ENCODE results near the gene CHST3. TPM values are rescaled to one million over a fixed set of nuclear protein-coding genes. Genes with fewer than 3 reads are reported as not detected.

The CHST3 gene
- polyA plus RNA-seq, 4 donors = 0.22 to 7.7 (median 2.5) TPM

DNA sequence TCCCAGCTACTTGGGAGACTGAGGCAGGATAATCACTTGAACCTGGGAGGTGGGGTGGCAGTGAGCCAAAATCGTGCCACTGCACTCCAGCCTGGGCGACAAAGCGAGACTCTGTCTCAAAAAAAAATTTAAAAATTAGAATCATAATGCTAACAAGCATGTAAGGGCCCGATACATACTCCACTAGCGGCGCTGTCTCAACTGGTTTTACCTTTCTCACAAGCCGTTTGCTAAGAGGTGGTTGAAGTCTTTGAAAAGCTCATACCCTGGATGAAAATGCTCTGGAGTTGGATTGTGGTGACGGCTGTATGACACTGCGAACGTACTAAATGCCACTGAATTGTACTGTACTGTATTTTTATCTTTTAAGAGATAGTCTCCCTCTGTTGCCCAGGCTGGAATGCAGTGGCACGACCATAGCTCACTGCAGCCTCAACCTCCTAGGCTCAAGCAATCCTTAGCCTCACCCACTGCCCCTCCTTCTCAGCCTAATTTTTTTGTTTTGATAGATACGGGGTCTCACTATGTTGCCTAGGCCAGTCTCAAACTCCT lies 94.2 kb downstream of the CHST3 start:
- WGBS, 3 donors = 88 to 92% (median 91%) methylated on average over 12 of the region's 12 CpGs
- no peaks in the 10 kb centered on the region for H3K9me3 ChIP-seq (ENCODE audit: control insufficient read depth in 2 of 2, insufficient read depth in 1 of 2, low read depth in 1 of 2, low read length in 1 of 2)
- FAIRE-seq = no peak

GRCh38 chr10:72058989-72059842 lies 95.0 kb downstream of the CHST3 start:
- WGBS, 3 donors = 57 to 64% (median 59%) methylated on average over 21 of the region's 21 CpGs

More for the DNA sequence above, 94.2 kb downstream of the CHST3 start:
- H3K4me1 ChIP-seq (ENCODE audit: control insufficient read depth in 3 of 3, insufficient read depth in 2 of 3, low read depth in 1 of 3, low read length in 2 of 3) = no peaks in the 10 kb centered on the region
- H3K27me3 ChIP-seq (ENCODE audit: control insufficient read depth in 3 of 3, insufficient read depth in 3 of 3, low read length in 3 of 3) = peaks cover 0 to 4% (median 0%) of the 10 kb centered on the region in 3 donors
- no peaks in the 10 kb centered on the region for H3K36me3 ChIP-seq (ENCODE audit: control insufficient read depth in 3 of 3, insufficient read depth in 2 of 3, low read depth in 1 of 3, low read length in 3 of 3)
- no peak overlapping the region for H3K27ac ChIP-seq (ENCODE audit: low read depth in 1 of 3, low read length in 2 of 3)
- H3K4me3 ChIP-seq (ENCODE audit: low read depth in 1 of 3, low read length in 3 of 3) = no peak overlapping the region
- DNase-seq = no peak

DNA sequence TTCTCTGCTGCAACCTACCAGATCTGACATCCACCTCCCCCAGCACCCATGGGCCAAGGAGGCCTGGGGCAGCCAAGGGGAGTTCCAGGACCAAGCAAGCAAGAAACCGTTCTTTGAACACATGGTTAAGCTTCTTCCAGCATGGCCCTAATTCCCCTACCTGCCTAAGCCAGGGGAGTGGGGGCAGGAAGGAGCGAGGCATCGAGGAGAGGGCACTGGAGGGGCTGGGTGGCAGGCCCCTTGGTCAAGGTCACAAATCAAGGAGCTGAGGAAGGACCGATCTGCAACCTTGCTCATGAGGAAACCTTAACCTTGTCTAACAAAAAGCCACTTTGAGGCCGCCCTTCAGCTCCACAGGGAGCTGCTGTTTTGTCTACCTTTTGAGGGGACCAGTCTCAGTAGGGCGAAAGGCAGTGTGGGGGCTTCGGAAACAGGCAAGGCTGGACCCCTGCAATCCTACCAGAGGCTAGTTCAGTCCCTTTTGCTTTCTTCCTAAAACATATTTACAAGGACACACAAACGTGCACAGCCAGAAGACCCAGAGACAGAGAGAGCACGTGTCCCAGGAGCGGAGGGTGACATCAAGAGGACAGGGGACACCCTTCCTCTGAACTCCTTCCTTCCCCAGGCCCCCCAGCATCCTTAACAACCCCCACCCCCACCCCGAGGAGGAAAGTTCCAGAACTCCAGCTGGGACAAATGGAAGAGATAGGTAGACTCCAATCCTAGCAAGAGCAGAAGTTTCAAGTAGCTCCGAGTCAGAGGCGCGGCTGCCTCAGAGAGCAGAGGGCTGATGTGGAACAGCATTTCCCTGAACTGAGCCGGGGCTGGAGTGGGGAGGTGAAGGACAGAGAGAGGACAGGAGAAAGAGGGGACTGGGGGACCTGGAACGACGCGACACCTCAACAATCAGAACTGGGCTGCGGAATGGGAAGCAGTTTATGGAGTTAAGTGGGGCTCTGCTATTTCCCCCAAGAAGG lies 95.9 kb downstream of the CHST3 start:
- H3K4me3 ChIP-seq (ENCODE audit: low read depth in 1 of 3, low read length in 3 of 3) = no peak overlapping the region
- FAIRE-seq (no peak), DNase-seq (no peak)
- no peaks in the 10 kb centered on the region for H3K36me3 ChIP-seq (ENCODE audit: control insufficient read depth in 3 of 3, insufficient read depth in 2 of 3, low read depth in 1 of 3, low read length in 3 of 3)
- peaks cover 0 to 5% (median 0%) of the 10 kb centered on the region in 3 donors for H3K4me1 ChIP-seq (ENCODE audit: control insufficient read depth in 3 of 3, insufficient read depth in 2 of 3, low read depth in 1 of 3, low read length in 2 of 3)
- H3K27me3 ChIP-seq (ENCODE audit: control insufficient read depth in 3 of 3, insufficient read depth in 3 of 3, low read length in 3 of 3) = peaks cover 0 to 4% (median 0%) of the 10 kb centered on the region in 3 donors
- H3K27ac ChIP-seq (ENCODE audit: low read depth in 1 of 3, low read length in 2 of 3) = no peak overlapping the region
- 69 to 83% (median 71%) methylated on average over 19 of the region's 19 CpGs for WGBS, 3 donors
- H3K9me3 ChIP-seq (ENCODE audit: control insufficient read depth in 2 of 2, insufficient read depth in 1 of 2, low read depth in 1 of 2, low read length in 1 of 2) = no peaks in the 10 kb centered on the region

More at GRCh38 chr10:72058989-72059842, 95.0 kb downstream of the CHST3 start:
- Histone ChIP-seq H3K36me3 (ENCODE audit: control insufficient read depth in 3 of 3, insufficient read depth in 2 of 3, low read depth in 1 of 3, low read length in 3 of 3) (no peaks in the 10 kb centered on the region), H3K4me1 (ENCODE audit: control insufficient read depth in 3 of 3, insufficient read depth in 2 of 3, low read depth in 1 of 3, low read length in 2 of 3) (peaks cover 0 to 5% (median 0%) of the 10 kb centered on the region in 3 donors), H3K27me3 (ENCODE audit: control insufficient read depth in 3 of 3, insufficient read depth in 3 of 3, low read length in 3 of 3) (peaks cover 0 to 4% (median 0%) of the 10 kb centered on the region in 3 donors), H3K27ac (ENCODE audit: low read depth in 1 of 3, low read length in 2 of 3) (no peak overlapping the region), H3K9me3 (ENCODE audit: control insufficient read depth in 2 of 2, insufficient read depth in 1 of 2, low read depth in 1 of 2, low read length in 1 of 2) (no peaks in the 10 kb centered on the region), H3K4me3 (ENCODE audit: low read depth in 1 of 3, low read length in 3 of 3) (no peak overlapping the region)
- no peak for DNase-seq
- no peak for FAIRE-seq

- Histone ChIP-seq H3K9me3 (ENCODE audit: control insufficient read depth in 2 of 2, insufficient read depth in 1 of 2, low read depth in 1 of 2, low read length in 1 of 2) (no peaks in the 10 kb centered on the region), H3K4me1 (ENCODE audit: control insufficient read depth in 3 of 3, insufficient read depth in 2 of 3, low read depth in 1 of 3, low read length in 2 of 3) (peaks cover 0 to 5% (median 0%) of the 10 kb centered on the region in 3 donors), H3K36me3 (ENCODE audit: control insufficient read depth in 3 of 3, insufficient read depth in 2 of 3, low read depth in 1 of 3, low read length in 3 of 3) (no peaks in the 10 kb centered on the region), H3K27ac (ENCODE audit: low read depth in 1 of 3, low read length in 2 of 3) (no peak overlapping the region), H3K4me3 (ENCODE audit: low read depth in 1 of 3, low read length in 3 of 3) (no peak overlapping the region), H3K27me3 (ENCODE audit: control insufficient read depth in 3 of 3, insufficient read depth in 3 of 3, low read length in 3 of 3) (peaks cover 0 to 4% (median 0%) of the 10 kb centered on the region in 3 donors)
- DNase-seq = no peak
- FAIRE-seq = no peak
- 74 to 87% (median 81%) methylated on average over 4 to 5 of the region's 5 CpGs for WGBS, 3 donors
These were observed 97.3 kb downstream of the CHST3 start for GRCh38 chr10:72061491-72061890.

DNA sequence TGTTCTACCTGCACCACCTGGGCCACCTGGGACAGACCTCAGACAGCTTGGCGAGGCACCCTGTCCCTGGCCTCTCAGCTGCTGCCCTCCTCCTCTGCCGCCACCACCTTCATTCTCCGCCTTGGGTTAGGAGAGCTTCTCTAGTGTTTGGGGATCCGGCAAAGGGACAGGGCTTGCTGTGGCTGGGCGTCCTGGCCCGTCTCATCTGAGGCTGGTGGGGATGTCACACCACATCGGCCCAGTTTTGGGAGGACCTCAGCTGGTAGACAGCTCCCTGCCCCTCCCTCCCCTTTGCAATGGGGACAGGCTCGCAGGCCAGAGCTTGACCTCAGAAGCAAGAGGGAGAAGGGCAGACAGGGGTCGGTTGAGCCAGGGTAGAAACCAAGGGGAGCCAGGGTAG lies 97.7 kb downstream of the CHST3 start:
- Histone ChIP-seq H3K36me3 (ENCODE audit: control insufficient read depth in 3 of 3, insufficient read depth in 2 of 3, low read depth in 1 of 3, low read length in 3 of 3) (no peaks in the 10 kb centered on the region), H3K9me3 (ENCODE audit: control insufficient read depth in 2 of 2, insufficient read depth in 1 of 2, low read depth in 1 of 2, low read length in 1 of 2) (no peaks in the 10 kb centered on the region), H3K4me3 (ENCODE audit: low read depth in 1 of 3, low read length in 3 of 3) (no peak overlapping the region), H3K4me1 (ENCODE audit: control insufficient read depth in 3 of 3, insufficient read depth in 2 of 3, low read depth in 1 of 3, low read length in 2 of 3) (peaks cover 0 to 5% (median 0%) of the 10 kb centered on the region in 3 donors), H3K27me3 (ENCODE audit: control insufficient read depth in 3 of 3, insufficient read depth in 3 of 3, low read length in 3 of 3) (peaks cover 0 to 4% (median 0%) of the 10 kb centered on the region in 3 donors), H3K27ac (ENCODE audit: low read depth in 1 of 3, low read length in 2 of 3) (no peak overlapping the region)
- 91 to 93% (median 92%) methylated on average over 9 of the region's 9 CpGs for WGBS, 3 donors
- no peak for FAIRE-seq
- no peak for DNase-seq

DNA sequence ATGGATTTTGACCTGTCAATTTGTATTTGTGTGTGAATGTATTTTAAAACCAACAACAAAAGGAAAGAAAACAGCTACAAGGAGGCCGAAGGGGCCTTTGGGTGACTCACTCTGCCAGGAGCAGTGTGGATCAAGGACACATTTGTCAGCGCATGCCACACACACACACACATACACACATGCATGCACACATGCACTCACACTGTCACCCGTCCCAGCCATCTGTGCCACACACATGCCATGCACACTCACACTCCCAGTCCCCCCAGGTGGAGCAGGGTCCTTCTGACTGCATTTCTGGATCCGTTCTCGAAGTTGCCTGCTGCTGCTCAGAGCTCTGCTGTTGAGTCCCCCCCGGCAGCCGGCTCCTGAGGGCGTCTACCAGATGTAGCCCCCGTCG lies 98.2 kb downstream of the CHST3 start:
- Histone ChIP-seq H3K36me3 (ENCODE audit: control insufficient read depth in 3 of 3, insufficient read depth in 2 of 3, low read depth in 1 of 3, low read length in 3 of 3) (peaks cover 0 to 2% (median 0%) of the 10 kb centered on the region in 3 donors), H3K4me1 (ENCODE audit: control insufficient read depth in 3 of 3, insufficient read depth in 2 of 3, low read depth in 1 of 3, low read length in 2 of 3) (peaks cover 0 to 5% (median 0%) of the 10 kb centered on the region in 3 donors), H3K4me3 (ENCODE audit: low read depth in 1 of 3, low read length in 3 of 3) (no peak overlapping the region), H3K27ac (ENCODE audit: low read depth in 1 of 3, low read length in 2 of 3) (no peak overlapping the region), H3K27me3 (ENCODE audit: control insufficient read depth in 3 of 3, insufficient read depth in 3 of 3, low read length in 3 of 3) (peaks cover 0 to 4% (median 0%) of the 10 kb centered on the region in 3 donors), H3K9me3 (ENCODE audit: control insufficient read depth in 2 of 2, insufficient read depth in 1 of 2, low read depth in 1 of 2, low read length in 1 of 2) (no peaks in the 10 kb centered on the region)
- WGBS, 3 donors = 94 to 95% (median 94%) methylated on average over 10 of the region's 10 CpGs
- no peak for DNase-seq
- FAIRE-seq = no peak
